Stimulated activated CD4-positive, alpha-beta T cell treated with anti-CD3 and anti-CD28 coated beads, Interleukin-15, amount 100 ng/mL, for 1 hour (primary cell): ENCODE data around the gene ANKHD1.
"Not testable (repeated sequence)": the region's sequence is repeated elsewhere in the genome, so short reads cannot be mapped to it uniquely, and the experiment has no call there.

Source experiments
- DNase-seq, 2 donors: peaks; one replicate each; pipeline ENCODE4 v3.0.0-alpha.2; 2020; ENCODE audit warnings: low read depth in 1 of 2, low spot score in 1 of 2

The ANKHD1 gene

GRCh38 chr5:140421375-140421774 lies 19.7 kb downstream of the ANKHD1 start:
- DNase-seq = not testable (repeated sequence)

DNA sequence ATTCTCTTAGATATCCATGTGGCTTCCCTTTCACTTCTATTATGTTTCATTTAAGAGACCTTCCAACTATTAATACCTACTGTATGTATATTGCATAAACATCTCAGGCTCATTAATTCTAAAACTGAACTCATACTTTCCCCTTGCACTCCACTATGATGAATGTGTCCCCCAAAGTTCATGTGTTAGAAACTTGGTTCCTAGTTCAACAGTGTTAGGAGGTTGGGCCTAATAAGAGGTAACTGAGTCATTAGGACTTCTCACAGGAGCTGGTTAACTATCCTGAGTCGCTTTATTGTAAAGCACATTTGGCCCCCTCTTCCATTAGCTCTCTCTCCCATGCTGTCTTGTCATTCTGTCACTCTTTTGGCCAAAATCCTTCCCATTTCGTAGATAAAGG lies 22.0 kb downstream of the ANKHD1 start:
- no peak for DNase-seq

GRCh38 chr5:140424135-140424534 lies 22.5 kb downstream of the ANKHD1 start:
- no peak for DNase-seq

DNA sequence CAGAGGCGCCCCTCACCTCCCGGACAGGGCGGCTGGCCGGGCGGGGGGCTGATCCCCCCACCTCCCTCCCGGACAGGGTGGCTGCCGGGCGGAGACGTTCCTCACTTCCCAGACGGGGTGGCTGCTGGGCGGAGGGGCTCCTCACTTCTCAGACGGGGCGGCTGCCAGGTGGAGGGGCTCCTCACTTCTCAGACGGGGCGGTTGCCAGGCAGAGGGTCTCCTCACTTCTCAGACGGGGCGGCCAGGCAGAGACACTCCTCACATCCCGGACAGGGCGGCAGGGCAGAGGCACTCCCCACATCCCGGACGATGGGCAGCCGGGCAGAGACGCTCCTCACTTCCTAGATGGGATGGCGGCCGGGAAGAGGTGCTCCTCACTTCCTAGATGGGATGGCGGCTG lies 26.1 kb downstream of the ANKHD1 start:
- not testable (repeated sequence) for DNase-seq

DNA sequence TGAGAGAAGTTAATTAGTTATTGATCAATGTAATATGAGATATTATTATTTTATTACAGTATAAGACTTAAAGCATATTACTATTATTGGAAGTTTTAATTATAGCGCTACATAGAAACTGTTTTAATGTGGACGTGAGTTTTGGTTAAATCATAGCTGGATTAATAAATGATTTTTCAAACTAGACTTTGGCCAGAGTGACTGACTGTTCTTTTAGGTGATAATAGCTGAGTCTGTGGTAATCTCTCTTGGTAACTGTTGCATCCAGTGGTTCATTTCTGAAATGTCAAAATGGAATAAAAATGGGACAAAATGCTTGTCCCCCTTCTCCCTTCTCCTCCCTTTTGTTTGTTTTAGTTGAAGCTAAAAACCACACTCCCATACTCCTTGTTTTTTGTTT lies 28.1 kb downstream of the ANKHD1 start:
- no peak for DNase-seq

DNA sequence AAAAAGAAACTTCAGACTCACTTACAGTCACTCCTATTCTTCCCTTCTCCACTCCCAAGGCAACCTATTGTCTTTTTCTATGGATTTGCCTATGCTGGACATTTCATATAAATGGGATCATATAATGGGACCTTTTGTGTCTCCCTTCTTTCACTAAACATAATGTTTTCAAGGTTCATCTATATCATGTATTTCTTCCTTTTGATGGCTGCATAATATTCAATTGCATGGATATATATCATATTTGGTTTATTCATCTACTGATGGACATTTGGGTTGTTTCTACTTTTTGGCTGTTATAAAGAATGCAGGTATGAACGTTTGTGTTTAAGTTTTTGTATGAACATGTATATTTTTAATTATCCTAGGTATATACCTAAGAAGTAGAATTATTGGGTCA lies 30.6 kb downstream of the ANKHD1 start:
- no peak for DNase-seq

GRCh38 chr5:140432916-140433315 lies 31.3 kb downstream of the ANKHD1 start:
- DNase-seq = no peak

GRCh38 chr5:140457368-140457767 lies 55.7 kb downstream of the ANKHD1 start:
- not testable (repeated sequence) for DNase-seq

- no peak for DNase-seq
These were observed 65.5 kb downstream of the ANKHD1 start for GRCh38 chr5:140466981-140467742.

- no peak for DNase-seq
These were observed 66.6 kb downstream of the ANKHD1 start for GRCh38 chr5:140468188-140468587.

- no peak for DNase-seq
These were observed 67.6 kb downstream of the ANKHD1 start for GRCh38 chr5:140469259-140469658.

GRCh38 chr5:140480310-140481014 lies 78.8 kb downstream of the ANKHD1 start:
- no peak for DNase-seq

DNA sequence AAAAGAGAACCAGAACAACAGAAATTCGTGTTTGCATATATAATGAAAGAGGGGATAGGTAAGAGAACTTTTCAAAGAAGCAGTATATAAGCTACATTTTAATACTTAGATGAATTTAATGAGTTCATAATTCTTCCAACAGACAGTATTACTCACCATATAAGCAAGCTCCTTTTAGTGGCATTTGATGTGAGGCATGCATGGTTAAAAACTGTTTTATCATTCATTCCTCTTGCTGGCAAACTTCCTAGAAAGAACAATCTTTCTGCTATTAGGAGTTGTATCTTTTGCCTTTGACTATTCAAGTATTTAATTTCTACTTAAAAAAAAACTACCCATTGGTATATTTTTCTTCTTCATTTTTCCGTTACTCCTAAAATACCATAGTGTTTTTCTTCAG lies 80.1 kb downstream of the ANKHD1 start:
- DNase-seq = no peak

GRCh38 chr5:140483055-140483454 lies 81.4 kb downstream of the ANKHD1 start:
- DNase-seq = no peak

DNA sequence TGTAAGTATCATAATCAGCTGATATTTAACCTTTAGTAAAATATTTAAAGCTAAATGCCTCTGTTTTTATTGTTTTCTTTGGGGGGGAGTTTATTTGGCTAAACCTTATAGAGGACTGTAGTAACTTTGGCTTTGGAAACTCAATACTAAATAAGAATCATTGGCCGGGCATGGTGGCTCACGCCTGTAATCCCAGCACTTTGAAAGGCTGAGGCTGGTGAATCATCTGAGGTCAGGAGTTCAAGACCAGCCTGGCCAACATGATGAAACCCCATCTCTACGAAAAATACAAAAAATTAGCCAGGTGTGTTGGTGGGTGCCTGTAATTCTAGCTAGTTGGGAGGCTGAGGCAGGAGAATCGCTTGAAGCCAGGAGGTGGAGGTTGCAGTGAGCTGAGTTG lies 86.5 kb downstream of the ANKHD1 start:
- DNase-seq = not testable (repeated sequence)

DNA sequence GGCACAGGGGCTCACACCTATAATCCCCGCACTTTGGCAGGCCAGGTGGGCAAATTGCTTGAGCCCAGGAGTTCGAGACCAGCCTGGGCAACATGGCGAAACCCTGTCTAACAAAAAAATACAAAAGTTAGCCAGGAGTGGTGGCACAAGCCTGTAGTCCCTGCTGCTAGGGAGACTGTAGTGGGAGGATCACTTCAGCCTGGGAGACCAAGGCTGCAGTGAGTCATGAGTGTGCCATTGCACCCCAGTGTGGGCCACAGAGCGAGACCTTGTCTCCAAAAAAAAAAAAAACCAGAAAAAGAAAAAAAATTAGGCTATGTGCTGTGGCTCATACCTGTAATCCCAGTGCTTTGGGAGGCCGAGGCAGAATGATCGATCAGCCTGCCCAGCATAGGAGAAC lies 87.3 kb downstream of the ANKHD1 start:
- DNase-seq = no peak

DNA sequence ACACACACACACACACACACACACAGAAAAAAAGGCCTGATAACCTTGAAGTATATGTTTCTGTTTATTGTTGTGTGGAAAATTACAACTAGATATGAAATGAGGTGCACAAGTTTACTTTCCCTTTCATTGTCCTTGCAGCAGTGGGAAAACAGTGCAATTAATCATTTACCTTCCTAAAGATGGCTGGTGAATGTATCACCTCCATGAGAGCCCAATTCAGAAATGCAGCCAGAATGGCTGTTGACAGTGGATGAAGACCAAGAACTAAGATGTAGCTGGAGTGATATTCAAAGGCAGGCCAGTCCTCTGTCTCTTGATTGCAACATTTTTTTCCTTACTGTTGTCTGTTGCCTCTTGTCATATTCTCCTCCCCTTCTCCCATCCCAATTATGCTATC lies 96.3 kb downstream of the ANKHD1 start:
- DNase-seq = no peak

DNA sequence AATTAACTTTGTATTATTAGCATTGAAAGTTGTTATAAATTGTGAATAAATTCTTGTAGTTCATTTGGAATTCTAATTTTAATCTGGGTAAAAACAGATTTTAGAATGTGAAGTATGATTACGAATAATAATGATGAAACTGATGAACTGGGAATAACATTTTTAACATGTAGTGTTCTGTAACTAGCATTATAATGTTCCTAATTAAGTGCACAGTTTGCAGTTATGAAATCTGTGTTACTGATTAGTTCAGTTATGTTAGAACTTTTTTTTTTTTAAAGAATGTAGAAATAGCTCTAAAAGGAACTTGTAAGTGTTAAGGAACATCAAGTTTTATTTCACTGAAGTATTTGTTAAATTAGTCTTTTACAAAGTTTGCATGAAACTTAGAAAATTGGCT lies 97.0 kb downstream of the ANKHD1 start:
- DNase-seq = no peak

- no peak for DNase-seq
These were observed 101.2 kb downstream of the ANKHD1 start for GRCh38 chr5:140502834-140503233.

GRCh38 chr5:140509898-140510297 lies 108.3 kb downstream of the ANKHD1 start:
- DNase-seq = no peak

DNA sequence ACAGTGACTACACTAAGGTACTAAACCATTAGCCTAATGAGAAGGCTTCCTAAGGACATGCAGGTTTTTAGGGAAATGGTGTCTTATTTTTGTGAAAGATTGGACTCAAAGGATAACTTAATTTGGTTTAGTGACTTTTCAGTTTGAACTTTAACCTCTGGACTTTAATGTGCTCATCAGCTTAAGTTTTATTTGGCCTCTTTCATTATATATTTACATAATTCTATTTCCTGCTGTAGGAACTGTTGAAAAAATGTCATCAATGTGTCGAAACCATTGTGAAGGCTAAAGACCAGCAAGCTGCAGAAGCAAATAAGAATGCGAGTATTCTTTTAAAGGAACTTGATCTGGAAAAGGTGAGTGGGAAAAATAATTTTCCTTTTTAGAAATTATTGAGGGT lies 111.5 kb downstream of the ANKHD1 start:
- no peak for DNase-seq

GRCh38 chr5:140524003-140524402 lies 122.4 kb downstream of the ANKHD1 start:
- no peak for DNase-seq

GRCh38 chr5:140540227-140540626 lies 138.6 kb downstream of the ANKHD1 start:
- DNase-seq = no peak
